K562 (cell line): ENCODE data around the gene GMPR. TPM values are rescaled to one million over a fixed set of nuclear protein-coding genes. Genes with fewer than 3 reads are reported as not detected.

Source experiments
- ATAC-seq: fragments of 200-7000 bp; cut with Tn5 transposase; 3 replicates; pipeline ENCODE4 v1.9.1; 2020; ENCODE audit warnings: moderate library complexity
- BruUV-seq: library from RNA; stranded (reverse); fragments of 400-500 nt; replicated peaks from 2 replicates; lab custom pipeline; 2021; lab: Mats Ljungman, UMichigan
- CTCF ChIA-PET: fragments of 300-600 bp; formaldehyde crosslinking; extraction: SDS; loops from one replicate; lab custom pipeline; 2021; ENCODE audit warnings: low intra/inter-chr PET ratio; lab: Yijun Ruan, JAX
- POLR2A ChIA-PET: fragments of 300-600, 350-650 bp; sonication (Branson Sonifier 250); formaldehyde crosslinking; extraction: SDS; loops from one replicate; lab custom pipeline; 2021; ENCODE audit warnings: antibody characterized with exemption, inconsistent platforms; lab: Yijun Ruan, JAX
- DNase-seq, 4 experiments: peaks; one replicate each; pipeline versions ENCODE4 v3.0.0 to v3.0.0-alpha.2; 2011 to 2018; ENCODE audit warnings: low spot score in 3 of 4, mixed read lengths in 3 of 4; ENCODE audit errors: extremely low read depth in 1 of 4
- FAIRE-seq: peaks from 2 replicates; lab custom pipeline; 2011; peaks lifted over from hg19 to GRCh38; lab: Jason Lieb, UNC
- H2AFZ ChIP-seq: 2 replicates; pipeline ENCODE4 v1.6.0; 2011; ENCODE audit warnings: low read depth, low read length, control low read depth, inconsistent platforms
- H3K27ac ChIP-seq: fragments of 200-600 bp; 3 replicates; pipeline ENCODE4 v1.8.0; 2011; ENCODE audit warnings: low read depth, mild to moderate bottlenecking, control low read depth, inconsistent platforms, low read length, moderate library complexity, mixed read lengths; ENCODE audit errors: extremely low read depth
- H3K27me3 ChIP-seq, 2 experiments: fragments of 300-600 bp in 1 of 2; 2 replicates in 1 of 2; 3 replicates in 1 of 2; pipeline versions ENCODE4 v1.6.0 to v1.8.0; 2011; ENCODE audit warnings: inconsistent platforms in 2 of 2, low read length in 2 of 2, mild to moderate bottlenecking in 1 of 2, mixed read lengths in 1 of 2, moderate library complexity in 1 of 2; ENCODE audit not compliant: control insufficient read depth in 2 of 2, insufficient read depth in 2 of 2
- H3K36me3 ChIP-seq: fragments of 300-600 bp; 3 replicates; pipeline ENCODE4 v1.8.0; 2011; ENCODE audit warnings: mild to moderate bottlenecking, low read length, inconsistent platforms; ENCODE audit not compliant: control insufficient read depth, insufficient read depth
- H3K4me1 ChIP-seq, 2 experiments: fragments of 200-600 bp in 1 of 2; replicated peaks in 1 of 2; 2 replicates in 1 of 2; 3 replicates in 1 of 2; pipeline versions ENCODE4 v1.5.1 to v1.8.0; 2011; ENCODE audit warnings: inconsistent platforms in 2 of 2, low read length in 2 of 2, mild to moderate bottlenecking in 1 of 2, mixed read lengths in 1 of 2, moderate library complexity in 1 of 2; ENCODE audit not compliant: control insufficient read depth in 2 of 2, insufficient read depth in 2 of 2
- H3K4me2 ChIP-seq: 2 replicates; pipeline ENCODE4 v1.6.1; 2011; ENCODE audit warnings: low read length, control low read depth, inconsistent platforms, mixed read lengths; ENCODE audit not compliant: insufficient read depth
- H3K4me3 ChIP-seq: fragments of 200-600 bp; sonication (generic), shearing (Covaris generic); 2 replicates; pipeline ENCODE4 v1.5.1; 2016; ENCODE audit warnings: control low read depth, inconsistent platforms
- H3K79me2 ChIP-seq: fragments of 200-600 bp; 3 replicates; pipeline ENCODE4 v1.8.0; 2011; ENCODE audit warnings: low read length, inconsistent platforms; ENCODE audit not compliant: control insufficient read depth, insufficient read depth
- H3K9ac ChIP-seq, 2 experiments: 2 replicates each; pipeline versions ENCODE4 v1.6.0 to v1.6.1; 2011; ENCODE audit warnings: low read depth in 2 of 2, low read length in 2 of 2, control low read depth in 1 of 2, inconsistent platforms in 1 of 2, mild to moderate bottlenecking in 1 of 2, mixed read lengths in 1 of 2; ENCODE audit not compliant: insufficient read depth in 1 of 2
- H3K9me1 ChIP-seq: one replicate; pipeline ENCODE4 v1.6.0; 2011; ENCODE audit warnings: inconsistent platforms, mild to moderate bottlenecking, low read length, moderate library complexity; ENCODE audit not compliant: control insufficient read depth, insufficient read depth
- H3K9me3 ChIP-seq: replicated peaks from 2 replicates; pipeline ENCODE4 v1.5.1; 2011; ENCODE audit warnings: low read depth, low read length, inconsistent platforms; ENCODE audit not compliant: control insufficient read depth, insufficient read depth
- H4K20me1 ChIP-seq: replicated peaks from 2 replicates; pipeline ENCODE4 v1.6.1; 2011; ENCODE audit warnings: low read length, inconsistent platforms, mixed read lengths; ENCODE audit not compliant: control insufficient read depth, insufficient read depth
- ETV5 ChIP-seq: sonication (generic); formaldehyde crosslinking; IDR thresholded peaks from 2 replicates; pipeline ENCODE4 v1.4.0; 2020; ENCODE audit warnings: low read depth, mild to moderate bottlenecking, missing genetic modification reagents
- TFE3 ChIP-seq: fragments of 450-650 bp; formaldehyde crosslinking; IDR thresholded peaks from 2 replicates; pipeline ENCODE4 v1.4.0; 2020; ENCODE audit warnings: mild to moderate bottlenecking, mixed read lengths
- WGBS: fragments of 100-300 bp; shearing (Covaris generic); methylation state at CpG from one replicate; pipeline ENCODE4 v1.1.6; 2016; ENCODE audit warnings: low coverage, mixed read lengths; ENCODE audit not compliant: insufficient coverage; ENCODE audit errors: missing lambda C conversion rate; 5-methylcytosine and 5-hydroxymethylcytosine counted together
- in situ Hi-C: fragments of 300-500 bp; cut with MboI; formaldehyde crosslinking; loops from 4 replicates; pipeline ENCODE4 v1.15.0; 2018; ENCODE audit warnings: inconsistent platforms, mixed read lengths
- intact Hi-C: fragments of 100-400 bp; cut with micrococcal nuclease; formaldehyde crosslinking; loops from 2 replicates; pipeline ENCODE4 v1.14.2; 2022
- polyA plus RNA-seq, 8 experiments: library from polyadenylated mRNA; depleted of rRNA in 4 of 8; stranded (reverse) in 5 of 8; unstranded in 3 of 8; fragments of >200 nt; fragmentation: Nextera tagmentation in 2 of 8; fragmentation: Illumina TruSeq in 1 of 8; extraction: Ambion mirVana in 2 of 8; extraction: Trizol in 1 of 8; gene quantifications; 2 replicates each; pipeline versions ENCODE4 v1.2.1 to v1.2.3, GENCODE V29; 2011 to 2014; ENCODE audit warnings: inconsistent platforms in 1 of 8, missing spikeins in 1 of 8
- total RNA-seq, 7 experiments: library from RNA; depleted of rRNA in 6 of 7; stranded (reverse); fragments of >200 nt in 6 of 7; fragmentation: Illumina TruSeq in 2 of 7; extraction: Trizol in 2 of 7; gene quantifications; 2 replicates each; pipeline versions ENCODE4 v1.2.1 to v1.2.3, GENCODE V29; 2011 to 2021; ENCODE audit warnings: low replicate concordance in 1 of 7

The GMPR gene
- total and polyA plus RNA-seq, 9 of the 15 experiments (the other 6 are each of a cell fraction or from before 2014, with no cell fraction given): 34.6 to 83.7 (median 49.8) TPM

- CTCF ChIA-PET: no interaction called here
- intact Hi-C loops: no loop called here
Measured at GRCh38 chr6:16291739-16292138, 53.4 kb downstream of the GMPR start.

More at GRCh38 chr6:16291739-16292138, 53.4 kb downstream of the GMPR start:
- Histone ChIP-seq H3K27me3 (no peaks in the 10 kb centered on the region), H2AFZ (no peak overlapping the region), H3K9me3 (no peaks in the 10 kb centered on the region; the same call in 1 of the 2 replicates), H3K4me3 (no peak overlapping the region), H3K27ac (no peak overlapping the region), H3K36me3 (peaks cover 71% of the 10 kb centered on the region), H3K4me2 (no peak overlapping the region), H3K79me2 (no peaks in the 10 kb centered on the region), H3K9ac (no peak overlapping the region), H4K20me1 (no peaks in the 10 kb centered on the region), H3K4me1 (peaks cover 0 to 7% of the 10 kb centered on the region in 2 experiments; a peak in 1 of 5 replicates), H3K9me1 (no peaks in the 10 kb centered on the region)
- DNase-seq (no peak), FAIRE-seq (no peak), ATAC-seq (no peak)
- no TSS peak for BruUV-seq
- TF ChIP-seq TFE3 (peak; percentile 62), ETV5 (CRISPR knock-in tag) (no peak)
- POLR2A ChIA-PET: interaction anchor here (0.5 to 5.3 kb wide), 4 partner anchors 15 to 25 kb away, joined by 3 to 36 read pairs (median 8); no protein-coding TSS in a partner anchor
- WGBS: 86% methylated on average over 6 of the region's 6 CpGs
- in situ Hi-C loops: no loop called here
